LHCN-M2 (cell line): ENCODE data around the gene DENND4C. TPM values are rescaled to one million over a fixed set of nuclear protein-coding genes. Genes with fewer than 3 reads are reported as not detected.
"Not testable (repeated sequence)": the region's sequence is repeated elsewhere in the genome, so short reads cannot be mapped to it uniquely, and the experiment has no call there.

Experiments used
- DNase-seq: peaks from one replicate; pipeline ENCODE4 v3.0.0-alpha.2; 2012; ENCODE audit warnings: low read depth
- polyA plus RNA-seq: library from polyadenylated mRNA; unstranded; fragments of >200 nt; gene quantifications from one replicate; pipeline ENCODE4 v1.2.1, GENCODE V29; 2012; ENCODE audit warnings: missing spikeins
- total RNA-seq: library from RNA; depleted of rRNA; stranded (reverse); fragments of >200 nt; gene quantifications from 2 replicates; pipeline ENCODE4 v1.2.3, GENCODE V29; 2014; rRNA removed

DENND4C gene
- total RNA-seq = 29.3 and 32.0 TPM in 2 replicates
- 4.9 TPM for polyA plus RNA-seq

DNA sequence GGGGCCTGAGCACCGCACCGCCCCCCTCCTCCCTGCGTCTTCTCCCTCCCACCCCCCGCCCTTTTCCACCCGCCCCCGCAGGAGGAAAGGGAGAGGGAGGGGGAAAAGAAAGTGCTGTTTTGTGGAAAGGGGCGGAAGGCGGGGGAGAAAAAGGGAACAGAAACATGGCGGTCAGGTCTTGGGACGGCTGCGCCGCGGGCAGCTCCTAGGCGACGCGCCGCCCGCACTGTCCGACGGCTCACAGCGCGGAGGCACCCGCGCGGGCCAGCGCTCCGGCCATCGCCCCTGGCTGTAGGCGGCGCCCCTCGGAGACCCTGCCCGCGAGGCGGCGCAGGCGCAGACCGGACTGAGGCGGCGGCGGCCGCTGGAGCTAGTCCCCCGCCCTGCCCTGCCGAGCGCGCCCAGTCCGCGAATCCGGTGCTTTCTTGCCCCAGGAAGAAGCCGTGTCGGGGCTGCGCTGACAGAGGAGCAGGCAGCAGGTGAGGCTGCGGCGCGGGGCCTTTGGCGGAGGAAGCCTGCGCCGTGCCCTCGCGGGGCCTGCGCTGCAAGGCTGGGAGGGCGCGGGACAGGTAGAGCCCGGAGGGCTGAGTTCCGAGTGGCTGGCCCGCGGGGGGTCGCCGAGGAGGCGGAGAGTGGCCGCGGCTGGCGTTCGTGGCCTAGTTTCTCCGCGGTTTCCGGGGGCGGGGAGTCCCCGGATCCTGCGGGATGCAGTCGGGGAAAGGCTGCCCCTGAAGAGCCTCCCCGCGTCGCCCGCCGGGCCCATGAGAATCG, at the start of gene DENND4C:
Gene DENND4C (plus strand): TSS at position 339 of the 771 bp plus-strand sequence. CDS start 45,482 bp downstream, outside the sequence.
- DNase-seq = peak; percentile 78

DNA sequence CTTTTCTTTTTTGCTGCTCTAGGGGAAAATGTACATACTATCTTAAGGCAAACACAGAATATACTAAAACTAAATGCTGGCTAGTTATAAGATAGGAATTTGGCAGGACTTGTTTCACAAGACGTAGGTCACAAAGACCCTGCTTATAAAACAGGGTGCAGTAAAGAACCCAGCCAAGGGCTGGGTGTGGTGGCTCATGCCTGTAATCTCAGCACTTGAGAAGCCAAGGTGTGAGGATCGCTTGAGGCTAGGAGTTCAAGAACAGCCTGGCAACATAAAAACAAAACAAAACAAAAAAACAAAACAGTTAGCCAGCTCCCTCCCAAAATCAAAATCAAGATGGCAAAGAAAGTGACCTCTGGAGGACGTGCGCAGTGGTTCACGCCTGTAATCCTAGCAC, 49.5 kb upstream of the DENND4C start:
- DNase-seq = no peak

DNA sequence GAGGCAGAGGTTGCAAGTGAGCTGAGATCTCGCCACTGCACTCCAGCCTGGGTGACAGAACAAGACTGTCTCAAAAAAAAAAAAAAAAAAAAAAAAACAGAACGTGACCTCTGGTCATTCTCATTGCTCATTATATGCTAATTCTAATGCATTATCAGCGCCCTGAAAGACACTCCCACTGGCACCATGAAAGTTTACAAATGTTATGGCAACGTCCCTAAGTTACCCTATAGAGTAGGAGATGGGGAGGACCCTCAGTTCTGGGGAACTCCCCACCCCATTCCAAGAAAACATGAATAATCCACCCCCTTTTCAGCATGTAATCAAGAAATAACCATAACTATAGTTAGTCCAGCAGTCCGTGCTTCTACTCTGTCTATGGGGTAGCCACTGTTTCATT, 48.9 kb upstream of the DENND4C start:
- no peak for DNase-seq

DNA sequence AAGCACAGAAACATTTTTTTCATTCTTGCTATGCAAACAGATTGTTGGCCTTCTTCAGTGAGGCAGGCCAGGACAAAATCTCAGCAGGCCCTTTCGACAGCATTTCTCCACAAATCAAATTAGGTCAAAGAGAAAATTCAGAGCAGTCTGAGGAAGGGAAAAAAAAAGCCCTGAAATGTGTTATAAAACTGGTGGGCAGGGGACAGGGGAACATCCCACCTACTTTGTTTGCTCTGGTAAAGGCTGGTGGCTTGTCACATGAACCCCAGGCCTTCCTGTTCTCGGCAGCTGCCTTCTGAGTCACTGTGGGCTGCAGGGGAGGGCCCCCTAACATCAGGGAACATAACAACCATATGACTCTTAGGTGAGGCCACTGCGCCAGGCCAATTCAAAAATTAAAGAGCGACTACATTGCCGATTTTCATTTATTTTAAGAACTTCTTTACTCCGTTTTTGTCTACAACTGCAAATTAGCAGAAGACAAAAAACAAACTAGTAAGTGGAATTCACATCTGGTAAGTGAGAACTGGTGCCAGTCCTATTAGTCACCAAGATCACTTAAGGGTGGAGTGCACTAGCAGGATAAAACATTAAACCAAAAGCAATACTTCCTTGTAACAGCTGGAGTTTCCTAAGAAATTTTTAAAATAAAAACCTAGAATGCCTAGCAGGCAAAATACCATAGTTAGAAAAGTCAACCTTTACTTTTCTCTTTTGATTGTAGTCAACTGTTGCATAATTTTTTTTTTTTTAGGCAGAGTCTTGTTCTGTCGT, 46.2 kb upstream of the DENND4C start:
- peak; percentile 97 for DNase-seq

DNA sequence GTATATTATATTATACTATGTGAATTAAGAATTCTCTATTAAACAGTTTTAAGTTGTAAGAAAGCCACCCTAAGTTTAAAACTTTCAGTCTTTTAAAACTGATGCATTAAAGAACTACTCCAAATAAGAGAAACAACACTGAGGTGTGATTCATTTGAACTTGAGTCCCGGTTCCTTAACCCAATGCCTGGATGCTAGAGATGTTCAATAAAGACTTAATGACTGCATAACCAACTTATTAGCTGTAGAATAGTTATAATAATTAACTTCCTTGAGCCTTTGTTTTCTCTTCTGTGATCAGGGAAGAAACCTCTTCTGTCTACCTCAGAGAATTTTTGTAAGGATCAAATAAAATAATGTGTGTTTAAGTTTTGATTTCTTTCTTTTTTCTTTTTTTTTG, 45.3 kb upstream of the DENND4C start:
- DNase-seq = no peak

DNA sequence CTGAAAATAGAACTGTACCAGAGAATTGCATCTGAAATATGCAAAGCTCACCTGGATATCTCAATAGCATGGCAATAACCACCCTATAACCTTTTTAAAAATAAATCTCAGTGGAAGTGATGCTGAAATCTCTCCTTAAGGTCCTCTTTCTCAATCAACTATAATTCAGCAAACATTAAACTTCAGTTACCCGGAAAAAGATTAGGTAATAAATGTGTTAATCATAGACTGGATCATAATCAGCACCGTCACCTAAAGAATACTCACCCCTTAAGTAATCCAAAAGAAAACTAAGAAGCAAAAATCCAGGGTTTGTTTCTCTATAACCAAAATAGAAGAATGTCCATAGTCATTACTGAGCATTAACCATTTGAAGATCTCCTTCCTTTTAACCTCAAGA, 44.3 kb upstream of the DENND4C start:
- DNase-seq = no peak

DNA sequence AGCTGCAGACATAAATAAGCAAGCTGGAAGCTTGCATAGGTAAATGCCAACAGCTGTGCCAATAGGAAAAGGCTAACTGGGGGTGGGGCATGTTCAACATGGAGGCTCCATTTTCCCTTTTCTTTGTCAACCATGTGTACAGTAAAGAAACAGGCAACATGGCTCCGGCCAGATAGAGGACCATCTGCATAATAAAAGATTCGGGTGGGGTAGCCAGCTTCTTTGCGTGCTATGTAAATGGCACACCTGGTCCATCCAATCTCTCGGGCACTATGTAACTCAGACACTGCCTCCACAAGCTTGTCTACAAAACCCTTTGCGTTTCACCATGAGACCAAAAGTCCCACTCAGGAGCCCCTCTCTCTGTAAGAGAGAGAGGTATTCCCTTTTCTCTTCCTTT, 41.7 kb upstream of the DENND4C start:
- no peak for DNase-seq

DNA sequence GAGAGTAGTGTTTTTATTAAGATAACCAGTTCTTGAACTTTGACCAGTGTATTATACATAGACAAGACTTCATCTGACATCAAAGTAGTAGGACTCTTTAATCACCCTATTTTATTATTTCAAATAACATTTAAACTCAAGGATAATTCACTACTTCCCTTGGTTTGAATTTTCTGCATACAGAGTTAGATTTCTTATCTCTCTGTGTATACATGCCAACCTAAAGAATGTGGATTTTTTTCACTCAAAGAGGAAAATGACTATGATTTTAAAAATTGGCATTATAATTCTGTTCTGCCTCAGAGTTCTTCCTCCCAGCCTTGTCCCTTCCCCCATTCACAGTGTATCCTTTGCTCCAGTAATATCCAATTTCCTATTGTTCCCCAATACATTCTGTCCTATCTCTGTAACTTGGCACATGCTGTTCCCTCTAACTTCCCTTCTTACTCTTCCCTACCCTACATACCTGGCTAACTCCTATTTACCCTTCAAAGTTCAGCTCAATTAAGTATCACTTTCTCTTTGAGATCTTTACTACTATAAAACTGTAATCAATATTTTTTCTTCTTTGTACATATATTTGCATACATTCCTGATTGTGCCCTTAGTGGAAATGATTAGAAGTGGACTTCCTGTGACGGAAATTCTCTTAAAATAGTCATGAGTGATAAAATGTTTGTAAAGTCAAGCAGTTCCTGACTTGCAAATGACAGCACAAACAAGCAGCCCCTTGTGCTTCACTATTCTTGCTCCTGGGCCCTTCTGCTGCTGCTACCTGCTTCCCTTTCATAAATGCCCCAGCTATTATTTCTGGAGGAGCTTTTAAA, 38.1 kb upstream of the DENND4C start:
- DNase-seq = no peak

DNA sequence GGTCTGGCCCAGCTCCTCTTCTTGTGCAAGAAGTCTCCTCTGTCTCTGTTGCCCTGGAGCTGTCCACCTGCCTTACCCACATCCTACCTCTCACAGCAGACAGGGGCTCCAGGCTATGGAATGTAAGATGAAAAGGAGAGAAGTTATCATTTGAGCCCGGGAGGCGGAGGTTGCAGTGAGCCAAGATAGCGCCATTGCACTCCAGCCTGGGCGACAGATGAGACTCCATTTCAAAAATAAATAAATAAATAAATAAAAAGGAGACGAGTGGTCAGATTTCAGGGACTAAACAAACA, 37.5 kb upstream of the DENND4C start:
- no peak for DNase-seq

DNA sequence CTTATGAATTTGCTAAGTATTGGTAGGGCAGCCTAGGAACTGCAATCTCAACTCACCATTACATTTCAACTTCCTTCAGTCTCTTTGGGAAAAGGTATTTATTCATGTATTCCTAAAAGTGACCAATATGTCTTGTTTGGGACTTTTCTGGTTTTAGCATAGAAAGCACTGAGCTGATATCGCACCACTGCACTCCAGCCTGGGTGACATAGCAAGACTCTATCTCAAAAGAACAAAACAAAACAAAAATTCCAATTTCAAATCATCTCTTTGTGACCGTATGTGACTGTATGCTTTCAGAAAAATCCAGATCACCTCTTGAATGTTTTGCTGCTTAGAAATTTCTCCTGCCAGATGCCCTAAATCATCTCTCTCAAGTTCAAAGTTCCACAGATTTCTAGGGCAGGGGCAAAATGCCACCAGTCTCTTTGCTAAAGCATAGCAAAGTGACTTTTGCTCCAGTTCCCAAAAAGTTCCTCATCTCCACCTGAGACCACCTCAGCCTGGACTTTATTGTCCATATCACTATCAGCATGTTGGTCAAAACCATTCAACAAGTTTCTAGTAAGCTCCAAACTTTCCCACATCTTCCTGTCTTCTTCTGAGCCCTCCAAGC, 37.0 kb upstream of the DENND4C start:
- not testable (repeated sequence) for DNase-seq

DNA sequence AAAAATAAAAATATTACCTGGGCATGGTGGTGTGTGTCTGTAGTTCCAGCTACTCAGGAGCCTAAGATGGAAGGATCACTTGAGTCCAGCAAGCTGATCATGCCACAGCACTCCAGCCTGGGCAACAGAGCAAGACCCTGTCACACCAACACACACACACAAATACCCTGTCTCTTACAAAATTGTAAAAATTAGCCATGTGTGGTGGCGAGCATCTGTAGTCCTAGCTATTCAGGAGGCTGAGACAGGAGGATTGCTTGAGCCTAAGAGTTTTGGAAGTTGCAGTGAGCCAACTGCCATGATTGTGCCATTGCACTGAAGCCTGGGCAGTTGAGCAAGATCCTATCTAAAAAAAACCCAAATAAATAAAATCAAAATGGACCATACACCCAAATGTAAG, 32.1 kb upstream of the DENND4C start:
- no peak for DNase-seq

DNA sequence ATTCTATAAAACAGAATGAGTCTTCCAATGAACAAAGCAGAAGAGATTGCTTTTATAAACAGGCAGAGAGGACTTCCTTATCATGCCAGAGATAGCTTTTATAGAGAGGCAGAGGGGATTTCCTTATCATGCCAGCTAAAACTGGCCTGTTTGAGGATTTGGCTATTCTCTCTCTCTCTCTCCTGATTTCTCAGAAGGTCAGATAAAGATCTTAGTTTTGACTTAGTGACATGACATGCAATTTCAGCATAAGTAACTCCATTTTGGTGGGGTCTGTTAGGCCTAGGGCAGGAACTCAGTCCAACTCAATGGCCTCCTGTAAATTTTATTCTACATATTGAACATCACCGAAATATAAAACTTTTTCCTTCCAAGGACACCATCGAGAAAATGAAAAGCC, 31.5 kb upstream of the DENND4C start:
- DNase-seq = no peak

DNA sequence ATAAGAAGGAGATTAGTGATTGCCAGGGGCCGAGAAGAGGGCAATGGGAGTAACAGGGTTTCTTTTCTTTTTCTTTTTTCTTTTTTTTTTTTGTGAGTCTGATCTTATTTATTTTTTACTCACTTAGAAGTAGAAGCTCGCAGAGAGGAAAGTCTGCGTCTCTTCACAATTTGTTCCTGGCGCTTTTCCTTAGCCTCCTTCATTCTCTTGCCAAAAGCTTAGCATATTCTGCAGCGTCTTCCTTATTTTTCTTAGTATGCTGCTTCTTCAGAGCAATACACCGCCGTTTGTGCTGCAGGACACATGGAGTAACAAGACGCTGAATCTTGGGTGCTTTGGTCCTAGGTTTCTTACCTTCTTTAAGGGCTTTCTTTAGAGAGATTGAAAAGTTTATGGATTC, 30.3 kb upstream of the DENND4C start:
- DNase-seq = no peak

DNA sequence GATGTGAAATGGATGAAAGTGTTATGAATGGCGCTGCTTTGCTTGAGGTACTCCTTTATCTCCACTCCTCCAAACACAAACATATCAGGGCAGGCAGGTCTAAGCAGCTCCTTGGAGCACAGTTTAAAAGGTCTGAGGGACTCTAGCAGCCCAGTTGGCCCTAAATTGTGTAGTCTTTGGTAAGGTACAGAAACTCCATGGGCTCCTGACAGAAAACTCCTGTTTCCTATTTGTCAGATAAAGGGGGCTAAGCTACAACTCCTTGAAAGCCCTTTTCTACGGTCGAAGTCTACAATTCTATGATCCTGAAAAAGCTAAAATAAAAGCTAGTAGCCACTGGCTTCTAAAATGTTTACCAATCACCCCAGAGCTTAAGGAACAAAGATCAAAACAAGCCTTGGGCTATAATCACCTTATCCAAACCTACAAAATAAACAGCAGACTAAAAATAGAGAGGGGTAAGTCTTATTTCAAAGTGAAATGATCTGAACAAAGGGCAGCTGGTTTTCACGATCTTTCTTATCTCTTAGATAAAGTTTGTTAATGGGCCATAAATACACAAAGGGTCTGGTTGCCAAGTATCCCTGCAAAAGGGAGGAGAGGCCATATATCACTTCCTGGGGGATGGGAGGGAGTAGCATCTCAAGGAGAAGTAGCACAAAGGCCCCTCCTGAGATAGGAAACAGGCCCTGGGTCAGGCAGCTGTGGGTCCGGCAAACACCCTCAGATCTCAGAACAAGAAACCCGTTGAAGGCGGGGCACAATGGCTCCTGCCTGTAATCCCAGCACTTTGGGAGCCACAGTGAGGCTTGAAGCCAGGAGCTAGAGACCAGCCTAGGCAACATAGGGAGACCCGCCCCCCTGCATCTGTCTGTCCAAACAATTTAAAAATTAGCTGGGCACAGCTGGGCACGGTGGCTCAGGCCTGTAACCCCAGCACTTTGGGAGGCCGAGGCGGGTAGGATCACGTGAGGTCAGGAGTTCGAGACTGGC, 28.3 kb upstream of the DENND4C start:
- DNase-seq = no peak

DNA sequence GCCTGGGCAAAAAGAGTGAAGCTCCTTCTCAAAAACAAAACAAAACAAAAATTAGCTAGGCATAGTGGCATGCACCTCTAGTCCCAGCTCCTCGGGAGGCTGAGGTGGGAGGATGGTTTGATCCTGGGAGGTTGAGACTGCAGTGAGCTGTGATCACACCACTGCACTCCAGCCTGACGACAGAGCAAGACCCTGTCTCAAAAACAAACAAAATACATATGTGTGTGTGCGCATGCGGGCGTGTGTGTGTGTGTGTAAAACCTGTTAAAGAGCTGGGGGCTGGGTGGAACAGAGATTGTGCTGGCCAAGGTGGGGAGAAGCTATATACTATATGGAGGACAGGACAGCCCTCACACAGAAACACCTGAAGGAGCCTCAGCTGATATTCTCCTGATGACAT, 27.4 kb upstream of the DENND4C start:
- DNase-seq = no peak

DNA sequence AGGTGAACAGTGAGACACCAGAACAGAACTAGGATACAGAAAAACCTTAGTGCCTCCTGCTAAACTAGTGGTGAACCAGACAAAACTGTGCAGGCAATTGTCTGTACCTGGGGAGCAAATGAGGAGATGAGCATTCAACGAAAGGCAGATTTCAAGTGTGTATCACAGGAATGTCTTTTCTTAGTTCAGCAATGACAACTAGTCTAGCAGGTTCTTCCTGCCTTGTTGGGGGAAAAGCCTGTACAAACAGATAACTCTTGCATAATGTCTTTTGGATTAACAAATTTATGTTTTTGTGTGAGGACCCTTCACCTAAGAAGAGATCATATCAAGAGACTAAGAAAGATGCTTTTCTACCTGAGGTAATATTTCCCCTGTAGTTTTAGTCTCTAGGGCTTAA, 21.8 kb upstream of the DENND4C start:
- DNase-seq = no peak

DNA sequence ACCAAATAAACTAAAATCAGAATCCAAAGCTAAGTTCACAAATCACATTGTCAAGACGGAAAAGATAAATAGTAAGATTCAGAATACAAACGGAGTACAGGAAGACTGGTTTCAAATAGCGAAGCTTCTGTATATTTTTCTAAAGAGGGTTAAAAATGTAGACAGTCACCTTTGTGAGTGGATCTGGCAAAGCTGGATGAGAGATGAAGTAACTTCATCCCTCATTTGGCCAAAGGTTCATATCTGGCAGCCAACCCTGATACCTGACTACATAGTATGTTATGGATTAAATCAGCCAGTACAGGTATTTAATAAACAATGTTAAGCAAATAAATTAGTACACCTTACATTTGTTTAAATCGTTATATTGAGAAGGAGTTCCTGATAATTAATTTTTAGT, 21.3 kb upstream of the DENND4C start:
- DNase-seq = no peak

DNA sequence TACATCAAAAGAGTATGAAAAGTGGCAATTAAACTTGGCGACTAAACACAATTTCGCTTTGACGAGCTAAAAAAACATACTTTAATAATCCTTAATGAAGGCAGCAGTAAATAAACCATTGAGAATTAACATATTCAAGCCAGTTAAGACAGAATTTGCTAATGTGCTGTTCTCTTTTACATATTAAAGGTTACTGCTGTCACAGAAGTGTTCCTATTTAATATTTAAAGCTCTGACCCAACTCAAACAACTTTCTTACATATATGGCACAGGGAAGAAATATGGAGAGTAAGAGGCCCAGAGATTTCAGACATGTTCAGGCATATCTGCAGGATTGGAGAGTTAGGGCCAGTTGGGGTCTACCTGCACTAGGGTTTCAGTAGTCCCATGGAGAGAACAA, 16.7 kb upstream of the DENND4C start:
- no peak for DNase-seq

DNA sequence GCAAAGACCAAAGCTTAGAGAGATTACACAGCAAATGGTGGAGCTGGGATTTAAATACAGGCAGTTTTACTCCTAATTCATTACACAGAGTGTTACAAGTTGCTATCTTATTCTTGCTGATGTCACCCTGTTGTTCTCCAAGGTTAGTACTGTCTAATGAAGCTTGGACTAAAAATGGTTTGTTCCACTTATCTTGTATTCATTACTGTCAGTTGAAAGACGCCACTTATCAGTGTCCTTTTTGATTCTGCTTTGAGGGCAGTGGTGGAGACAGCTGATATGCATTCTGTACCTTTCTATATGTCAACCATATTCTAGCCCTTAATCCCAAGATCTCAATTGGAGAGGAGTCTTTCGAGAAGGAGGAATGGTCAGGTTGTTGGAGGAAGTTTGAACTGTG, 14.0 kb upstream of the DENND4C start:
- DNase-seq = no peak

DNA sequence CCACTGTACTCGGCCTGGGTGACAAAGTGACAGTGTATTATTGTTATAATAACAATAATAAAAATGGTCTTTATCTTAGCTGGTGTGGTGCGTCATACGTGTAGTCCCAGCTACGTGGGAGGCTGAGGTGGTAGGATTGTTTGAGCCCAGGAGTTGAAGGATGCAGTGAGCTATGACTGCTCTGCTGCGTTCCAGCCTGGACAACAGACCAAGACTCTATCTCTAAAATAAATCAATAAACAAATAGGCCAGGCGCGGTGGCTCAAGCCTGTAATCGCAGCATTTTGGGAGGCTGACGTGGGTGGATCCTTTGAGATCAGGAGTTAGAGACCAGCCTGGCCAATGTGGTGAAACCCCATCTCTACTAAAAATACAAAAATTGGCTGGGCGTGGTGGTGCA, 9.2 kb upstream of the DENND4C start:
- DNase-seq = no peak

DNA sequence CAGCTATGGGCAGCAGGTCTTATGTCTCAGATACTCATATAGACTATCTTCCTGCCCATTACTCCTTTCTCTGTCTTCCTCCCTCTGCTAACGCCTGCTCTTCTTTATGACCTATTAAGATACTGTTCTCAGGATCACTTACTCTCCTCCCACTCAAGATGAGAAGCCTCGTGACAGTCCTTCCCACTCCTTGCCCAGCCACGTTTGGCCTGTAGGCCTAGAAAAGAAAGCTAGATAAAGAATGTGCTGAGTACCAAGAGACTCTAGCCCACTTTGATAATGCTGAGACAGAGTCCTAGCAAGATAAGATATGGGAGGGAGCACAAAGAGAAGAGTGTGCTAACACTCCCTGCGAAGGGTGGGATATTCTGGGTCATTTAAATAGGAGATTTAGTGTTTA, 6.8 kb upstream of the DENND4C start:
- DNase-seq = no peak
